A673 (cell line): ENCODE results near the gene GRAMD2A. TPM values are rescaled to one million over a fixed set of nuclear protein-coding genes. Genes with fewer than 3 reads are reported as not detected.

ENCODE experiments used
- BruUV-seq: library from RNA; stranded (reverse); fragments of 400-500 nt; replicated peaks from 2 replicates; lab custom pipeline; 2021; lab: Mats Ljungman, UMichigan
- CTCF ChIA-PET: fragments of 300-600 bp; sonication (Branson Sonifier 250); formaldehyde crosslinking; loops from one replicate; lab custom pipeline; 2022; ENCODE audit warnings: antibody characterized with exemption; lab: Charles Lee
- POLR2A ChIA-PET: fragments of 300-600 bp; sonication (Branson Sonifier 250); formaldehyde crosslinking; loops from one replicate; lab custom pipeline; 2022; ENCODE audit warnings: antibody characterized with exemption; ENCODE audit not compliant: low non-redundant PET; lab: Charles Lee
- DNase-seq: peaks from one replicate; pipeline ENCODE4 v3.0.0-alpha.2; 2015; ENCODE audit warnings: low spot score
- H3K27ac ChIP-seq: fragments of 200-600 bp; sonication (generic); 2 replicates; pipeline ENCODE4 v1.5.1; 2016; ENCODE audit warnings: mixed run types, low read depth, mild to moderate bottlenecking, mixed read lengths, antibody characterized with exemption, low read length; ENCODE audit not compliant: poor library complexity, severe bottlenecking
- H3K27me3 ChIP-seq: fragments of 200-600 bp; sonication (generic); replicated peaks from 2 replicates; pipeline ENCODE4 v1.6.1; 2017; ENCODE audit warnings: mixed run types, low read depth, mild to moderate bottlenecking, mixed read lengths, antibody characterized with exemption, low read length; ENCODE audit not compliant: insufficient read depth, poor library complexity
- H3K36me3 ChIP-seq: fragments of 200-600 bp; sonication (generic); 2 replicates; pipeline ENCODE4 v1.6.1; 2016; ENCODE audit warnings: mixed run types, mild to moderate bottlenecking, mixed read lengths, antibody characterized with exemption, low read length; ENCODE audit not compliant: insufficient read depth, poor library complexity, severe bottlenecking
- H3K4me1 ChIP-seq: fragments of 200-600 bp; sonication (generic); 2 replicates; pipeline ENCODE4 v1.6.1; 2017; ENCODE audit warnings: mixed run types, mild to moderate bottlenecking, mixed read lengths, antibody characterized with exemption, low read length; ENCODE audit not compliant: insufficient read depth, poor library complexity, severe bottlenecking
- H3K4me3 ChIP-seq: fragments of 200-600 bp; sonication (generic); 2 replicates; pipeline ENCODE4 v1.5.1; 2016; ENCODE audit warnings: low read depth, mixed run types, mild to moderate bottlenecking, mixed read lengths, low read length; ENCODE audit not compliant: poor library complexity, severe bottlenecking
- H3K9me3 ChIP-seq: fragments of 200-600 bp; sonication (generic); 2 replicates; pipeline ENCODE4 v1.6.1; 2016; ENCODE audit warnings: mixed run types, low read depth, mild to moderate bottlenecking, mixed read lengths, antibody characterized with exemption, low read length; ENCODE audit not compliant: poor library complexity, severe bottlenecking
- CTCF ChIP-seq: fragments of 300-800, 200-600 bp; sonication (generic); conservative IDR thresholded peaks from 2 replicates; pipeline ENCODE4 v1.5.1; 2017; ENCODE audit warnings: low read depth, mild to moderate bottlenecking, antibody characterized with exemption, low read length, moderate library complexity, mixed read lengths
- EZH2 ChIP-seq: fragments of 200-600 bp; sonication (generic); IDR thresholded peaks from 2 replicates; pipeline ENCODE4 v1.6.1; 2017; ENCODE audit warnings: borderline replicate concordance, low read depth, mild to moderate bottlenecking, mixed read lengths, antibody characterized with exemption, low read length; ENCODE audit not compliant: poor library complexity, severe bottlenecking
- intact Hi-C: fragments of 100-400 bp; cut with micrococcal nuclease; formaldehyde crosslinking; loops from one replicate; pipeline ENCODE4 v1.10.0; 2022; ENCODE audit not compliant: unreplicated experiment
- total RNA-seq: library from RNA; stranded (reverse); gene quantifications from 2 replicates; pipeline ENCODE4 v1.2.3, GENCODE V29; 2021

GRAMD2A gene
- total RNA-seq, 1 experiment from 2014 or later = 0.43 TPM

GRCh38 chr15:72141171-72142084 lies 56.2 kb downstream of the GRAMD2A start:
- intact Hi-C loops = no loop called here
- POLR2A ChIA-PET = interaction anchor here (0.6 kb wide), 1 partner anchor 336 kb away, joined by 3 read pairs; no protein-coding TSS in a partner anchor
- CTCF ChIA-PET = no interaction called here
- no peaks in the 10 kb centered on the region for H3K9me3 ChIP-seq
- no peak overlapping the region for H3K27ac ChIP-seq
- TF ChIP-seq CTCF = no peak
- no peak for TF ChIP-seq EZH2
- no peak for DNase-seq
- H3K27me3 ChIP-seq = no peaks in the 10 kb centered on the region
- no TSS peak for BruUV-seq
- H3K4me3 ChIP-seq = no peak overlapping the region
- no peaks in the 10 kb centered on the region for H3K36me3 ChIP-seq
- no peaks in the 10 kb centered on the region for H3K4me1 ChIP-seq

- TF ChIP-seq CTCF = no peak
- TF ChIP-seq EZH2 = no peak
- intact Hi-C loops = no loop called here
- Histone ChIP-seq H3K27ac (no peak overlapping the region), H3K9me3 (no peaks in the 10 kb centered on the region), H3K36me3 (no peaks in the 10 kb centered on the region), H3K4me3 (no peak overlapping the region), H3K27me3 (no peaks in the 10 kb centered on the region), H3K4me1 (no peaks in the 10 kb centered on the region)
- DNase-seq = no peak
- POLR2A ChIA-PET = no interaction called here
- no TSS peak for BruUV-seq
- CTCF ChIA-PET = no interaction called here
These were observed 57.5 kb downstream of the GRAMD2A start for GRCh38 chr15:72140088-72140487.

GRCh38 chr15:72139667-72140066 lies 57.9 kb downstream of the GRAMD2A start:
- no peaks in the 10 kb centered on the region for H3K36me3 ChIP-seq
- H3K4me3 ChIP-seq = no peak overlapping the region
- BruUV-seq = no TSS peak
- no peak overlapping the region for H3K27ac ChIP-seq
- TF ChIP-seq EZH2 (no peak), CTCF (no peak)
- intact Hi-C loops = no loop called here
- POLR2A ChIA-PET = no interaction called here
- H3K4me1 ChIP-seq = no peaks in the 10 kb centered on the region
- CTCF ChIA-PET = no interaction called here
- no peaks in the 10 kb centered on the region for H3K27me3 ChIP-seq
- no peak for DNase-seq
- H3K9me3 ChIP-seq = no peaks in the 10 kb centered on the region
